Spleen (tissue), 7 donors: ENCODE data around the gene OR4A15.

Source experiments
- POLR2A ChIP-seq, 3 donors: fragments of 450-650 bp; IDR thresholded peaks; one replicate each; pipeline ENCODE4 v1.5.1; 2017; ENCODE audit warnings: antibody characterized with exemption in 3 of 3, mild to moderate bottlenecking in 1 of 3
- TF ChIP-seq, protein P1 (sequence below), 11 experiments: fragments of 200-600 bp in 7 of 11; fragments of 450-650 bp in 4 of 11; sonication (generic) in 4 of 11; IDR thresholded peaks in 8 of 11; conservative IDR thresholded peaks in 3 of 11; 1 replicate in 7 of 11; 2 replicates in 4 of 11; pipeline versions ENCODE4 v1.4.0 to v1.8.0; 2016 to 2021; ENCODE audit warnings: antibody characterized with exemption in 11 of 11, inconsistent platforms in 4 of 11, mild to moderate bottlenecking in 1 of 11
- donor health status: DM: no; HTN: no; CAD: no; lungs with moderate emphysema.
- donor health status: DM: no; HTN: no; CAD: no.
- donor health status: DM: no; HTN: no; CAD: no.

DNA sequence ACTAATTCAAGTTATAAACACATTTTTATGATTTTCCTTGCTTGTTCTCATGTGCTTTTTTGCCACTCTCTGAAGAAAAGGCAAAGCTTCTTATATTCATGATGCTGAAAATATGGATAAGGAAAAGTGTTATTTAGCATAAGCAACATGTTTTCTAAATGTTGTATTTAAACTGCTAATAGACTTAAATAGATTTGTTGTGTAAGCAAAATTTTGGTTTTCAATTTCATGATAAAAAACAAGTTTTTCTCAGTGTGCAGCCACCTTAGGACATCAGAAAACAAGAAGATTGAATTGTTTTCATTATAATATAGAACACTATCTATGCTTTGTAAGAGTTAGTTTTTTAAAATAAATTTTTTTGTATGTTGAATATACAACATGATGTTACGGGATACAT is 22.5 kb upstream of the OR4A15 start:
- TF ChIP-seq, protein P1, sequence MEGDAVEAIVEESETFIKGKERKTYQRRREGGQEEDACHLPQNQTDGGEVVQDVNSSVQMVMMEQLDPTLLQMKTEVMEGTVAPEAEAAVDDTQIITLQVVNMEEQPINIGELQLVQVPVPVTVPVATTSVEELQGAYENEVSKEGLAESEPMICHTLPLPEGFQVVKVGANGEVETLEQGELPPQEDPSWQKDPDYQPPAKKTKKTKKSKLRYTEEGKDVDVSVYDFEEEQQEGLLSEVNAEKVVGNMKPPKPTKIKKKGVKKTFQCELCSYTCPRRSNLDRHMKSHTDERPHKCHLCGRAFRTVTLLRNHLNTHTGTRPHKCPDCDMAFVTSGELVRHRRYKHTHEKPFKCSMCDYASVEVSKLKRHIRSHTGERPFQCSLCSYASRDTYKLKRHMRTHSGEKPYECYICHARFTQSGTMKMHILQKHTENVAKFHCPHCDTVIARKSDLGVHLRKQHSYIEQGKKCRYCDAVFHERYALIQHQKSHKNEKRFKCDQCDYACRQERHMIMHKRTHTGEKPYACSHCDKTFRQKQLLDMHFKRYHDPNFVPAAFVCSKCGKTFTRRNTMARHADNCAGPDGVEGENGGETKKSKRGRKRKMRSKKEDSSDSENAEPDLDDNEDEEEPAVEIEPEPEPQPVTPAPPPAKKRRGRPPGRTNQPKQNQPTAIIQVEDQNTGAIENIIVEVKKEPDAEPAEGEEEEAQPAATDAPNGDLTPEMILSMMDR (IDR thresholded peaks at IDR 0.05 in 8 of 11, conservative IDR thresholded peaks at IDR 0.05 in 3 of 11) = no peak
- no peak for TF ChIP-seq POLR2A (IDR thresholded peaks at IDR 0.05)
